HEK293 (cell line): ENCODE data around the gene FGF6.

Source experiments
- CTCF ChIP-seq: fragments of 450-650 bp; formaldehyde crosslinking; IDR thresholded peaks from 2 replicates; pipeline ENCODE4 v1.5.1; 2016; ENCODE audit warnings: missing biosample characterization, missing genetic modification characterization
- REST ChIP-seq: fragments of 450-650 bp; formaldehyde crosslinking; IDR thresholded peaks from 2 replicates; pipeline ENCODE4 v1.5.1; 2016; ENCODE audit warnings: missing biosample characterization, missing genetic modification characterization
- TSHZ1 ChIP-seq: fragments of 450-650 bp; formaldehyde crosslinking; IDR thresholded peaks from 2 replicates; pipeline ENCODE4 v1.5.1; 2016; ENCODE audit warnings: missing biosample characterization, missing genetic modification characterization, borderline replicate concordance

- TF ChIP-seq TSHZ1 (tag by site-specific recombination): no peak
- TF ChIP-seq CTCF (tag by site-specific recombination): no peak
- no peak for TF ChIP-seq REST (tag by site-specific recombination)
Observed at GRCh38 chr12:4434301-4434700, 11.3 kb downstream of the FGF6 start.
